Measurements from ENCODE around the gene GALNTL6.

DNA sequence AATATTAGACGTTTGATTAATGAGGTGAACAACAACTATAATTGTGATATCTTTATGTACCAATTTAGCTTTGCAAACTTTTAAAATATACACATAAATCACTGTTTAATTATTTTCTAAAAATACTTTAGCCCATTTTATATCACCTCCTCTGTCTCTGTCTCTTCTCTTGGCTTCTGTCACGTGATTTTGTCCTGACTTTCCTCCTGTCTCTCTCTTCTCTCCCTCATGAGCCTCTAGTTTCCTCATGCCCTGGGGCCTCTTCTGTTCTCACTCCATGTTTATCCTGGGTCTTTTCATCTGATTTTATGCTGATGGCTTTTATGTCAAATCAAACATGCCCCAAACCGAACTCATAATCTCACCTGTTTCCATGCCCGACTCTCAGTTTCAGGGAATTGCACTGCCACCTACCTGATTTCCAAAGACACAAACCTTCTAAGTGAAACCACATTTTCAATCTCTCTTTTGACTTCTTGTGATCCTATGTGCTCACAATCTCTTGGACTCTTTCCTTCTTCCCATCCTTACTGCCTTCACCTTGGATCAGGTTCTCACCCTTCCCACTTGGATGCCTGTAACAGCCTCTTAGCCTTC, 1052.4 kb downstream of the GALNTL6 start:
- TF ChIP-seq RFX5 (IDR thresholded peaks at IDR 0.05; ENCODE audit: low read depth, low read length) (no peak), HMGXB4 (CRISPR knock-in tag; IDR thresholded peaks at IDR 0.05) (no peak), ZNF318 (IDR thresholded peaks at IDR 0.05; ENCODE audit: borderline replicate concordance in 1 of 2, low read depth in 1 of 2) (no peak), POLR2A (conservative IDR thresholded peaks at IDR 0.05) (no peak), ZNF253 (CRISPR knock-in tag; conservative IDR thresholded peaks at IDR 0.05) (no peak), EZH2 (IDR thresholded peaks at IDR 0.05; ENCODE audit: borderline replicate concordance, low read depth, low read length) (no peak), ZNF766 (CRISPR knock-in tag; conservative IDR thresholded peaks at IDR 0.05) (no peak)

Data from K562 (cell line).